ENCODE results near the gene FCF1. TPM values are rescaled to one million over a fixed set of nuclear protein-coding genes. Genes with fewer than 3 reads are reported as not detected.

Gene FCF1
- total and polyA plus RNA-seq, 2 of the 4 experiments (the other 2 are of a cell fraction): 37.1 to 45.5 TPM

DNA sequence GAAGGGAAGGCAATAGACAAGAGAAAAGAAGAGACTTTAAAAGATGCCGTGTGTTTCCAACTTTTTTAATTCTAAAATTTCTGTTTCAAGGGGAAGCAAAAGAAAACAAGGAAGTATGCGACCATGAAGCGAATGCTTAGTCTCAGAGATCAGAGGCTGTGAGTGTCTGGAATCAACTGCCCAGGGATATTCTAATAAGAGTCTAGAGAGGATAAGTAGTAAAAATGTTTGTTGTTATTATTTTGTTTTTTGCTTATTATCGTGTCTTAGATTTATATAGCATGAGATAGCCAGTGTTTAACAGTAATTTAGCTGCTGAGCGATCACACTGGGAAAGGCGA, 421 bp downstream of the FCF1 start:
- H3K9me3 ChIP-seq (ENCODE audit: control insufficient read depth, insufficient read depth, low read length): no peaks in the 10 kb centered on the region
- ChIA-PET POLR2A (ENCODE audit: unreplicated experiment) (no interaction called here), CTCF (no interaction called here)
- H2AFZ ChIP-seq (replicated peaks; ENCODE audit: low read length, poor library complexity): no peak overlapping the region
- WGBS, 2 experiments (ENCODE audit: extremely low coverage in 2 of 2, insufficient read length in 1 of 2): 0% methylated on average over 3 of the region's 6 CpGs; no CpG with 5 or more reads in 1 of the 2 experiments
- dilution Hi-C loops (cut with HindIII; ENCODE audit: low sequenced_read_pairs, unreplicated experiment) (no loop called here), intact Hi-C loops (cut with micrococcal nuclease) (loop anchor here (1.0 kb wide), 1 partner anchor 104 kb away; no protein-coding TSS in a partner anchor), in situ Hi-C loops (cut with MboI; ENCODE audit: low sequenced_read_pairs) (no loop called here)
- no peak for TF ChIP-seq RFX5 (IDR thresholded peaks at IDR 0.05; ENCODE audit: low read depth, low read length)
- no peak for TF ChIP-seq NFE2L2 (IDR thresholded peaks at IDR 0.05; ENCODE audit: low read depth, low read length)
- TF ChIP-seq, protein P1, sequence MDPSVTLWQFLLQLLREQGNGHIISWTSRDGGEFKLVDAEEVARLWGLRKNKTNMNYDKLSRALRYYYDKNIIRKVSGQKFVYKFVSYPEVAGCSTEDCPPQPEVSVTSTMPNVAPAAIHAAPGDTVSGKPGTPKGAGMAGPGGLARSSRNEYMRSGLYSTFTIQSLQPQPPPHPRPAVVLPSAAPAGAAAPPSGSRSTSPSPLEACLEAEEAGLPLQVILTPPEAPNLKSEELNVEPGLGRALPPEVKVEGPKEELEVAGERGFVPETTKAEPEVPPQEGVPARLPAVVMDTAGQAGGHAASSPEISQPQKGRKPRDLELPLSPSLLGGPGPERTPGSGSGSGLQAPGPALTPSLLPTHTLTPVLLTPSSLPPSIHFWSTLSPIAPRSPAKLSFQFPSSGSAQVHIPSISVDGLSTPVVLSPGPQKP (IDR thresholded peaks at IDR 0.05; ENCODE audit: borderline replicate concordance, low read depth, low read length): no peak
- TF ChIP-seq, protein P2, sequence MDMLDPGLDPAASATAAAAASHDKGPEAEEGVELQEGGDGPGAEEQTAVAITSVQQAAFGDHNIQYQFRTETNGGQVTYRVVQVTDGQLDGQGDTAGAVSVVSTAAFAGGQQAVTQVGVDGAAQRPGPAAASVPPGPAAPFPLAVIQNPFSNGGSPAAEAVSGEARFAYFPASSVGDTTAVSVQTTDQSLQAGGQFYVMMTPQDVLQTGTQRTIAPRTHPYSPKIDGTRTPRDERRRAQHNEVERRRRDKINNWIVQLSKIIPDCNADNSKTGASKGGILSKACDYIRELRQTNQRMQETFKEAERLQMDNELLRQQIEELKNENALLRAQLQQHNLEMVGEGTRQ (IDR thresholded peaks at IDR 0.05; ENCODE audit: low read depth, low read length): no peak
- TF ChIP-seq, protein P3, sequence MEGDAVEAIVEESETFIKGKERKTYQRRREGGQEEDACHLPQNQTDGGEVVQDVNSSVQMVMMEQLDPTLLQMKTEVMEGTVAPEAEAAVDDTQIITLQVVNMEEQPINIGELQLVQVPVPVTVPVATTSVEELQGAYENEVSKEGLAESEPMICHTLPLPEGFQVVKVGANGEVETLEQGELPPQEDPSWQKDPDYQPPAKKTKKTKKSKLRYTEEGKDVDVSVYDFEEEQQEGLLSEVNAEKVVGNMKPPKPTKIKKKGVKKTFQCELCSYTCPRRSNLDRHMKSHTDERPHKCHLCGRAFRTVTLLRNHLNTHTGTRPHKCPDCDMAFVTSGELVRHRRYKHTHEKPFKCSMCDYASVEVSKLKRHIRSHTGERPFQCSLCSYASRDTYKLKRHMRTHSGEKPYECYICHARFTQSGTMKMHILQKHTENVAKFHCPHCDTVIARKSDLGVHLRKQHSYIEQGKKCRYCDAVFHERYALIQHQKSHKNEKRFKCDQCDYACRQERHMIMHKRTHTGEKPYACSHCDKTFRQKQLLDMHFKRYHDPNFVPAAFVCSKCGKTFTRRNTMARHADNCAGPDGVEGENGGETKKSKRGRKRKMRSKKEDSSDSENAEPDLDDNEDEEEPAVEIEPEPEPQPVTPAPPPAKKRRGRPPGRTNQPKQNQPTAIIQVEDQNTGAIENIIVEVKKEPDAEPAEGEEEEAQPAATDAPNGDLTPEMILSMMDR (conservative IDR thresholded peaks at IDR 0.05; ENCODE audit: low read depth, low read length): no peak
- no peak for TF ChIP-seq POLR2A (IDR thresholded peaks at IDR 0.05; ENCODE audit: low read depth, low read length)
- no peak for TF ChIP-seq MAZ (IDR thresholded peaks at IDR 0.05; ENCODE audit: borderline replicate concordance, low read depth, low read length)
- no peak for TF ChIP-seq BHLHE40 (IDR thresholded peaks at IDR 0.05; ENCODE audit: low read depth, low read length)
- no peak for TF ChIP-seq FOS (IDR thresholded peaks at IDR 0.05; ENCODE audit: low read depth, low read length)
- no peak for TF ChIP-seq CEBPB (IDR thresholded peaks at IDR 0.05; ENCODE audit: low read depth, low read length)
- no peak for TF ChIP-seq MAFK (IDR thresholded peaks at IDR 0.05; ENCODE audit: low read depth, low read length)
- TF ChIP-seq SMC3 (IDR thresholded peaks at IDR 0.05; ENCODE audit: low read depth, low read length): no peak
- TF ChIP-seq RCOR1 (IDR thresholded peaks at IDR 0.05; ENCODE audit: insufficient replicate concordance, low read length): no peak
- TF ChIP-seq RAD21 (IDR thresholded peaks at IDR 0.05; ENCODE audit: low read length): no peak
- H4K91ac ChIP-seq (ENCODE audit: insufficient read depth, low read depth, low read length): peak overlapping the region; percentile 76; the same call in 1 of the 2 replicates
- H3K4ac ChIP-seq (ENCODE audit: low read depth, low read length): peak overlapping the region; percentile 87; the same call in 1 of the 2 replicates
- peak overlapping the region; percentile 79 for H2BK5ac ChIP-seq (ENCODE audit: low read depth, low read length, poor library complexity, severe bottlenecking)
- H3K27ac ChIP-seq (ENCODE audit: insufficient read depth, low read length): no peak overlapping the region
- H3K27me3 ChIP-seq (ENCODE audit: control insufficient read depth, insufficient read depth, low read length): no peaks in the 10 kb centered on the region
- peak overlapping the region; percentile 67; the same call in 1 of the 2 replicates for H3K56ac ChIP-seq (ENCODE audit: extremely low read depth, insufficient read depth, low read length)
- H2BK15ac ChIP-seq (ENCODE audit: low read depth, low read length): no peak overlapping the region
- H4K5ac ChIP-seq (ENCODE audit: low read depth, low read length): peak overlapping the region; percentile 88; the same call in 1 of the 2 replicates
- no peak for ATAC-seq (ENCODE audit: low read depth)
- H4K20me1 ChIP-seq (ENCODE audit: insufficient read depth, low read length): peaks cover 8% of the 10 kb centered on the region; the same call in 1 of the 2 replicates
- H2AK5ac ChIP-seq (ENCODE audit: low read depth, low read length): no peak overlapping the region
- no peaks in the 10 kb centered on the region for H3K4me1 ChIP-seq (ENCODE audit: control insufficient read depth, insufficient read depth, low read length)
- peak overlapping the region; percentile 84; the same call in 1 of the 2 replicates for H3K23ac ChIP-seq (ENCODE audit: low read depth, low read length)
- peak overlapping the region; percentile 78 for H3K4me3 ChIP-seq (ENCODE audit: insufficient read depth, low read depth, low read length)
- H3K14ac ChIP-seq (replicated peaks; ENCODE audit: low read depth, low read length): peak overlapping the region; percentile 92
- BruUV-seq (replicated peaks): TSS peak; percentile 86
- H4K8ac ChIP-seq (ENCODE audit: low read depth in 2 of 2, low read length in 2 of 2): peak overlapping the region; percentile 88 to 97
- peaks cover 3% of the 10 kb centered on the region for H3K36me3 ChIP-seq (ENCODE audit: control insufficient read depth, insufficient read depth, low read length)
- no peak for DNase-seq
- H3K4me2 ChIP-seq (ENCODE audit: low read depth, low read length): peak overlapping the region; percentile 67
- no peak overlapping the region for H2BK20ac ChIP-seq (ENCODE audit: low read depth, low read length)
- H3K9ac ChIP-seq (ENCODE audit: low read depth, low read length): peak overlapping the region; percentile 84; the same call in 1 of the 2 replicates
- H2AK9ac ChIP-seq (replicated peaks; ENCODE audit: low read depth, low read length, poor library complexity): no peak overlapping the region
- H3K79me1 ChIP-seq (ENCODE audit: low read depth in 1 of 2, low read length in 2 of 2): peaks cover 11 to 45% of the 10 kb centered on the region in 2 experiments
- no peaks in the 10 kb centered on the region; the same call in 1 of the 2 replicates for H3K9me1 ChIP-seq (ENCODE audit: insufficient read depth, low read length)
- no peak overlapping the region for H3K18ac ChIP-seq (ENCODE audit: low read depth, low read length)
- no peak overlapping the region for H2BK120ac ChIP-seq (ENCODE audit: low read depth, low read length)
